ENCODE measurements around the gene SPNS1.
"Not testable (repeated sequence)": the region's sequence is repeated elsewhere in the genome, so short reads cannot be mapped to it uniquely, and the experiment has no call there.

Gene SPNS1, protein sequence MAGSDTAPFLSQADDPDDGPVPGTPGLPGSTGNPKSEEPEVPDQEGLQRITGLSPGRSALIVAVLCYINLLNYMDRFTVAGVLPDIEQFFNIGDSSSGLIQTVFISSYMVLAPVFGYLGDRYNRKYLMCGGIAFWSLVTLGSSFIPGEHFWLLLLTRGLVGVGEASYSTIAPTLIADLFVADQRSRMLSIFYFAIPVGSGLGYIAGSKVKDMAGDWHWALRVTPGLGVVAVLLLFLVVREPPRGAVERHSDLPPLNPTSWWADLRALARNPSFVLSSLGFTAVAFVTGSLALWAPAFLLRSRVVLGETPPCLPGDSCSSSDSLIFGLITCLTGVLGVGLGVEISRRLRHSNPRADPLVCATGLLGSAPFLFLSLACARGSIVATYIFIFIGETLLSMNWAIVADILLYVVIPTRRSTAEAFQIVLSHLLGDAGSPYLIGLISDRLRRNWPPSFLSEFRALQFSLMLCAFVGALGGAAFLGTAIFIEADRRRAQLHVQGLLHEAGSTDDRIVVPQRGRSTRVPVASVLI

DNA sequence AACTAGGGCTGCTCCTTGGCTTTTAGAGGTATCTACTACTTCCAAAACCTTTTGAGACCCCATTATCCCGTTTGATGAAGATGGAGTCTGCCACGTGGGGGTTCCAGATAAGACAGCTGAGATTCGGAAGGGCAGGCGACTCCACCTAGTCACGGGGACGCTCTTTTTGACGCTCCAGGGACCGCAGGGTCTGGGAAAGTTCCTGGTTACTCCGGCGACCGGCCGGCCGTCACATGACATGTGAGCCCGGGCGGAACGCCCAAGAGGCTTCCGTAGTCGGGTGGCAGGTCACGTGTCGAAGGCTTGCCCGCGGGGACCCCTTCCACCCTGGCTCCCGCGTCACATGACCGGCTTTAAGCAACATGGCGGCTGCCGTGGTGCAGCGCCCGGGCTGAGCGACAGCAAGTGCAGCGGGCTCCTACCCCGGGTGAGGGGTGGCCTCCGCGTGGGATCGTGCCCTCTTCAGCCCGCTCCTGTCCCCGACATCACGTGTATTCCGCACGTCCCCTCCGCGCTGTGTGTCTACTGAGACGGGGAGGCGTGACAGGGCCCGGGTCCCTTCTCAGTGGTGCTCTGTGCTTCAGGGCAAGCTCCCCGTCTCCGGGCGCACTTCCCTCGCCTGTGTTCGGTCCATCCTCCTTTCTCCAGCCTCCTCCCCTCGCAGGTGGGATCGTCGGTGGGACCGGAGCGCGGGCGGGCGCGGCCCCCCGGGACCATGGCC lies at the start of gene SPNS1:
SPNS1 (plus strand) TSS at position 342 of the 721 bp plus-strand sequence; CDS start at position 716, 374 bp downstream.
- DNase-seq (ENCODE audit: low read depth, low spot score) = peak; percentile 98

DNA sequence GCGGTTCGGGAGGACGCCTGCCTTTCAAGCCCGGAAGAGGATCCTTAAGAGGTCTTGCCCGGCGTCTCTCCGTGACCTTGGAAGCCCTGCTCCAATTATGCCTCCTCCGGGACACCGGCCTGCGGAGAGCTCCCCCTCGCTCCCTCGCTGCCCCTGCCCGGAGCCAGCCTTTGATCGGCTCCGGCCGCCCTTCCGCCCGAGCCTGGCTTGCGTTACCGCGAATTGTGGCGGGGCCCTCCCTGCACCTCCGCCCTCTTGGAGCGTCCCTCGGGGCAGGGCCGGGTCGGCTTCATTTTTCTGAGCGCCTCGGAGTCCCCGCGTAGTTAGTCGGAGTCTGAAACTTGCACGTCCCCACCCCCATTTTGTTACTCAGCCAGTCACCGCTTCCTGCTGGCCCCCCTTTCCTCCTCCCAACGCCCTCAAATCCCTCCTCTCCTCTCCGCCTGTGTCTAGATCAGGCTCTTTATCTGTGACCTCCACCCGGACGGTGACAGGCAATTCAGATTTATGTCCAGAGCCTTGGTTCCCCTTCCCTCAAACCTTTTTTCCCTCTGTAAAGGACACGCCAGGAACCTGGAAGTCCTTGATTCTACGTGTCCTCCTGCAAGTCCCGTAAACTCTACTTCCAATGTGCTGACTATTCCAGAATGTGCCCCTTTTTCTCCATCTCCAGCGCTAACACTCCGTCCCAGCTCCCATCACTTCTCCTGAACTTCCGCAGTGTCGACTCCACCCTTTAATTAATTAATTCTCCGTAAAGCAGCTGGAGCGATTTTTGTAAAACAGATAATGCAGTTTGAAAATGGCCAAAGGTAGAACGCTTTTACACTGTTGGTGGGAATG lies 49.0 kb upstream of the SPNS1 start:
- no peak for DNase-seq (ENCODE audit: low read depth, low spot score)

DNA sequence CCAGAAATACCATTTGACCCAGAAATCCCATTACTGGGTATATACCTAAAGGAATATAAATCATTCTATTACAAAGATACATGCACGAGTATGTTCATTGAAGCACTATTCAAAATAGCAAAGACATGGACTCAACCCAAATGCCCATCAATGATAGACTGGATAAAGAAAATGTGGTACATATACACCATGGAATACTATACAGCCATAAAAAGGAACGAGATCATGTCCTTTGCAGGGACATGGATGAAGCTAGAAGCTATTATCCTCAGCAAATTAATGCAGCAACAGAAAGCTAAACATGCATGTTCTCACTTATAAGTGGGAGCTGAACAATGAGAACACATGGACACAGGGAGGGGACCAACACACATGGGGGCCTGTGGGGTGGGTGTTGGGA lies 48.3 kb upstream of the SPNS1 start:
- DNase-seq (ENCODE audit: low read depth, low spot score) = not testable (repeated sequence)

DNA sequence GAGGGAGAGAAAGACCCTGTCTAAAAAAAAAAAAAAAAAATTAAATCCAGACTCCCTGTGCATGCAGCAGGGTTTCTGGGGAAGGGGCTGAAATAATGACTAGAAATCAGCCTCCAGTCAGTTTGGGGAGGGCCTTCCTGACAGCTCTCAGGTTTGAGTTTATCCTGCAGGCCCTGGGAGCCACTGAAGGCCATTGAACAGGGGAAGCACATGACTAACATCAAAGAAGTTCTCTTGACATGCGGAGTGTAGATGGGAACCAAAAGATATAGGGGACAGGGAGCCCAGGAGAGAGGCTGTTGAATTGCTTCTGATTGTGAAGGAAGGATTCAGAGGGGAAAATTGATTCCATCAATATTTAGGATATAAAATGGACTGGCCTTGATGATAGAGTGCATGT lies 46.8 kb upstream of the SPNS1 start:
- DNase-seq (ENCODE audit: low read depth, low spot score) = peak; percentile 18

DNA sequence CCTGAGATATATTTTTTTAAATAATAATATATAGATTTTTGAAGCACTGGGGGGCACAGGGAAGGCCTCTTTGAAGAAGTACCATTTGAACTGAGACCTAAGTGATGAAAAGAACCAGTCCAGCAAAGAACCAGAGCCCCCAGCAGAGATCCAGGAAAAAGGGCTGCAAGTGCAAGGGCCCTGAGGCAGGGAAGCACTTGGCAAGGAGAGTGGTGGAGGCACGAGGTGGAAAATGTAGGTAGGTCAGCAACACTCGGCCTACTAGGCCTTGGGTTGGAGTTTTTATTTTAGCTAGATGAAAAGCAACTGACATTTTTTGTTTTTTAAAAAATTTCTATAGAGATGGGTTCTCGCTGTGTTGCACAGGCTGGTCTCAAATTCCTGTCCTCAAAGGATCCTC lies 44.4 kb upstream of the SPNS1 start:
- no peak for DNase-seq (ENCODE audit: low read depth, low spot score)

DNA sequence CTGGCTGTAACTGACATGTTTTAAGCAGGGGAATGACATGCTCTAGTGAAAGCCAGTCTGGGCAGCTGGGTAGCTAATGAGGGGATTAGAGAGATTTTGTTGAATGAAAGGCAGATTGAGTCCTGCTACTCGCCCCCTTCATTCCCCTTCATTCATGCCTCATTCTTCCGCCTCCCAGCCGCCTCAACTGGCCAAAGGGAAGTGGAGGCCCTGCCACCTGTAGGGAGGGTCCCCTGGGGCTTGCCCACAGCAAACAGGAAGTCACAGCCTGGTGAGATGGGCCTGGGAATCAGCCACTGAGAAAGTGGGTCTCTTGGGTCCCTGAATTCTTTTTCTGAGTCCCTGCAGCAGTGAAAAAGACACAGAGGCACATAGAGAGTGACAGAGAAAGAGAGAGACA lies 43.9 kb upstream of the SPNS1 start:
- DNase-seq (ENCODE audit: low read depth, low spot score) = no peak

DNA sequence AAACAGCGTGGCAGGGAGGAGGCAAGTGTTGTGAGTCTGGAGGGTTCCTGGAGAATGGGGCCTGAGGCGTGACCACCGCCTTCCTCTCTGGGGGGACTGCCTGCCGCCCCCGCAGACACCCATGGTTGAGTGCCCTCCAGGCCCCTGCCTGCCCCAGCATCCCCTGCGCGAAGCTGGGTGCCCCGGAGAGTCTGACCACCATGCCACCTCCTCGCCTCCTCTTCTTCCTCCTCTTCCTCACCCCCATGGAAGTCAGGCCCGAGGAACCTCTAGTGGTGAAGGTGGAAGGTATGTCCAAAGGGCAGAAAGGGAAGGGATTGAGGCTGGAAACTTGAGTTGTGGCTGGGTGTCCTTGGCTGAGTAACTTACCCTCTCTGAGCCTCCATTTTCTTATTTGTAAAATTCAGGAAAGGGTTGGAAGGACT lies 42.8 kb upstream of the SPNS1 start, which contains the start of gene CD19:
CD19 (plus strand) TSS at position 171 of the 425 bp plus-strand sequence; CDS start at position 201, 30 bp downstream.
- DNase-seq (ENCODE audit: low read depth, low spot score) = no peak

DNA sequence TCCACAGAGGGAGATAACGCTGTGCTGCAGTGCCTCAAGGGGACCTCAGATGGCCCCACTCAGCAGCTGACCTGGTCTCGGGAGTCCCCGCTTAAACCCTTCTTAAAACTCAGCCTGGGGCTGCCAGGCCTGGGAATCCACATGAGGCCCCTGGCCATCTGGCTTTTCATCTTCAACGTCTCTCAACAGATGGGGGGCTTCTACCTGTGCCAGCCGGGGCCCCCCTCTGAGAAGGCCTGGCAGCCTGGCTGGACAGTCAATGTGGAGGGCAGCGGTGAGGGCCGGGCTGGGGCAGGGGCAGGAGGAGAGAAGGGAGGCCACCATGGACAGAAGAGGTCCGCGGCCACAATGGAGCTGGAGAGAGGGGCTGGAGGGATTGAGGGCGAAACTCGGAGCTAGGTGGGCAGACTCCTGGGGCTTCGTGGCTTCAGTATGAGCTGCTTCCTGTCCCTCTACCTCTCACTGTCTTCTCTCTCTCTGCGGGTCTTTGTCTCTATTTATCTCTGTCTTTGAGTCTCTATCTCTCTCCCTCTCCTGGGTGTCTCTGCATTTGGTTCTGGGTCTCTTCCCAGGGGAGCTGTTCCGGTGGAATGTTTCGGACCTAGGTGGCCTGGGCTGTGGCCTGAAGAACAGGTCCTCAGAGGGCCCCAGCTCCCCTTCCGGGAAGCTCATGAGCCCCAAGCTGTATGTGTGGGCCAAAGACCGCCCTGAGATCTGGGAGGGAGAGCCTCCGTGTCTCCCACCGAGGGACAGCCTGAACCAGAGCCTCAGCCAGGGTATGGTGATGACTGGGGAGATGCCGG lies 42.0 kb upstream of the SPNS1 start:
- DNase-seq (ENCODE audit: low read depth, low spot score) = no peak

DNA sequence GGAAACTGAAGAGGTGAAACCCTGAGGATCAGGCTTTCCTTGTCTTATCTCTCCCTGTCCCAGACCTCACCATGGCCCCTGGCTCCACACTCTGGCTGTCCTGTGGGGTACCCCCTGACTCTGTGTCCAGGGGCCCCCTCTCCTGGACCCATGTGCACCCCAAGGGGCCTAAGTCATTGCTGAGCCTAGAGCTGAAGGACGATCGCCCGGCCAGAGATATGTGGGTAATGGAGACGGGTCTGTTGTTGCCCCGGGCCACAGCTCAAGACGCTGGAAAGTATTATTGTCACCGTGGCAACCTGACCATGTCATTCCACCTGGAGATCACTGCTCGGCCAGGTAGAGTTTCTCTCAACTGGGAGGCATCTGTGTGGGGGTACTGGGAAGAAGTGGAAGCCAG lies 41.4 kb upstream of the SPNS1 start:
- peak; percentile 47 for DNase-seq (ENCODE audit: low read depth, low spot score)

DNA sequence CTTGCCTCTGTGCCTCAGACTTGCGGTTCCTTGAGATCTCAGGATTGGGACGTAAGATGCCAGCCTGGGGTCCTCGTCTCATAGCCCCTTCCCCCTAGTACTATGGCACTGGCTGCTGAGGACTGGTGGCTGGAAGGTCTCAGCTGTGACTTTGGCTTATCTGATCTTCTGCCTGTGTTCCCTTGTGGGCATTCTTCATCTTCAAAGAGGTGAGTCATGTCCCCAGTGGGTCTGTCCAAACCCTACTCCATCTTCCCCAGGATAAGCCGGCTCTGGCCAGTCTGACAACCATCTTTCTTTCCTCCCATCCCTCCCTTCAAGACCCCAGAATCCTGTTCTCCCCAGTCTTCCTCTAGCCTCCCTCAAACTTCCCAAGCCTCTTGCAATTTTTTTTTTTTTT lies 39.2 kb upstream of the SPNS1 start:
- DNase-seq (ENCODE audit: low read depth, low spot score) = peak; percentile 9

DNA sequence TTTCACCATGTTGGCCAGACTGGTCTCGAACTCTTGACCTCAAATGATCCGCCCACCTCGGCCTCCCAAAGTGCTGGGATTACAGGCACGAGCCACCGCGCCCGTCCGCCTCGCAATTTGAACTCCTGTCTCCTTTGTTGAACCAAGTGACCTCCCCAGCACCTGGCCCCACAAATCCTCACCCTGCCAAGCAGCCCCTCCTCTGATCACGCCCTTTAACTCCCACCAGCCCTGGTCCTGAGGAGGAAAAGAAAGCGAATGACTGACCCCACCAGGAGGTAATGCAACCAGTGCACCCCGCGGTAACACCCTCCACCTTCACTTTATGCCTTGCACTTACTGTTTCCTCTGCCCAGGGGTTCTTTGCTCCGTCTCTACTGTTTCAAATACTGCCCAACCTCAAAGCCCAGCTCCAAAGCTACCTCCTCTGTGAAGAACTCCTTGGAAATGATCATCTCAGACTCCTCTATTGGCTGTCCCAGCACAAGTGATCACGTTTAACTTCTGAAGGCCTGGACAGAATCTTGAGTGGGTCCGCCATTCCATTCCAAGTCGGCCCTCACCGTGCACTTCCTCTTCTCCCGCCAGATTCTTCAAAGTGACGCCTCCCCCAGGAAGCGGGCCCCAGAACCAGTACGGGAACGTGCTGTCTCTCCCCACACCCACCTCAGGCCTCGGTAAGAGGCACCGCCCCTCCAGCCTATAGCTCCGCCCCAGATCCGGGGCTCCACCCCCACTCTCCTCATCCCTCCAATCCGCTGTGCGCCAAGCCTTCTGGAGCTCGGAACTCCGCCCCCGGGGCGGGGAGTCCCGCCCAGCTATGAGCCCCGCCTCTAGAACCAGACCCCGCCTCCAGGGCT lies 38.4 kb upstream of the SPNS1 start:
- DNase-seq (ENCODE audit: low read depth, low spot score) = peak; percentile 98

DNA sequence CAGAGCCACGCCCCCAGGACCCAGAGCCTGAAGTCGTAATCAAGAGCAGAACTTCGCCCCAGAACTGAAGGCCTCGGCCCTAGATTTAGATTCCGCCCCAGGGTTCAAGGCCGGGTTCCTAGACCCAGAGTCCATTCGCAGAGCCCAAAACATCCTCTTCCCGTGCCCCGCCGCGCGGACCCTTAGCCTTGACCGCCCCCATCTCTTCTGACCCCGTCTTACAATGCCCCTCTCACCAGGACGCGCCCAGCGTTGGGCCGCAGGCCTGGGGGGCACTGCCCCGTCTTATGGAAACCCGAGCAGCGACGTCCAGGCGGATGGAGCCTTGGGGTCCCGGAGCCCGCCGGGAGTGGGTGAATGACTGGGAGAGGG lies 37.8 kb upstream of the SPNS1 start:
- DNase-seq (ENCODE audit: low read depth, low spot score) = no peak

DNA sequence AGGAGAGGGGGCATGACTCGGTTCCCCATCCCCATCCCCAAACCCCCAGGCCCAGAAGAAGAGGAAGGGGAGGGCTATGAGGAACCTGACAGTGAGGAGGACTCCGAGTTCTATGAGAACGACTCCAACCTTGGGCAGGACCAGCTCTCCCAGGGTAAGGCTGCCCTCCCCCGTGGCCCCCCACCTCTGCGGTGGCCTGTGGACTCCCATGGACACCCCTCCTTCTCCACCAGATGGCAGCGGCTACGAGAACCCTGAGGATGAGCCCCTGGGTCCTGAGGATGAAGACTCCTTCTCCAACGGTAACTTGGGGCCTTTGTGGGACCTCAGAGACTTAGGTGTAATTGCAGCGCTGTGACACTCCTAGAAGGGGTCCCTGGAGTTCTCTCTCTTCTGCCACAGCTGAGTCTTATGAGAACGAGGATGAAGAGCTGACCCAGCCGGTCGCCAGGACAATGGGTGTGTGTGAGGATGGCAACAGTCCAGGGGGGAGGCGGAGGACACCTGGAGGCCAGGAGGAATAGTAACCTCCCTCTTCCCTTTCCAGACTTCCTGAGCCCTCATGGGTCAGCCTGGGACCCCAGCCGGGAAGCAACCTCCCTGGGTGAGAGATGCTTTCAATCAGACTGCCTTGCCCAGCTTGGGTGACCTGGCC lies 37.2 kb upstream of the SPNS1 start:
- DNase-seq (ENCODE audit: low read depth, low spot score) = no peak

DNA sequence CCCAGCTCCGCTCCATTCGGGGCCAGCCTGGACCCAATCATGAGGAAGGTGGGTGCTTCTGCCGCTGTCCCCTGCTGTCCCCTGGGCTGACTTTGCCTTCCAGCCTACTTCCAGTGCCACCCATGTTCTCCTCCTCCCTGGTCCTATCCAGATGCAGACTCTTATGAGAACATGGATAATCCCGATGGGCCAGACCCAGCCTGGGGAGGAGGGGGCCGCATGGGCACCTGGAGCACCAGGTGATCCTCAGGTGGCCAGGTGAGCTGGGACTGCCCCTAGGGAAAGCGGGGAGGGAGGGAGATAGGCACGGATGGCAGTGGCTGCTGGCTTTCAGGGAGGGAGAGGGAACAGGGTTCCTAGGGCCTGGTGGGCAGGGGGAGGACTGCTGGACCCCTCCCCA lies 35.9 kb upstream of the SPNS1 start:
- DNase-seq (ENCODE audit: low read depth, low spot score) = no peak

DNA sequence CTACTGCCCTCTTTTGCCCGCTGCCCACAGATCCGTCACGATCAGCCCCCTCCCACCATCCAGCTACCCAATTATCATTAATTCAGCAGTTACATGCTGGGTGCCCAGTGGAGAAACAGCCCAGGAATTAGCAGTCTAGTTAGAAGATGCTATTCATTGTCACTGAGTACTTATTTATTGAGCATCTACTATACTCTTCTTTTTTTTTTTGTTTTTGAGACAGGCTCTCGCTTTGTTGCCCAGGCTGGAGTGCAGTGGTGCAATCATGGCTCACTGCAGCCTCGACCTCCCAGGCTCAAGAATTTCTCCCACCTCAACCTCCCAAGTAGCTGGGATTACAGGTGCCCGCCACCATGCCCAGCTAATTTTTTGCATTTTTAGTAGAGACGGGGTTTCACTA lies 34.8 kb upstream of the SPNS1 start:
- DNase-seq (ENCODE audit: low read depth, low spot score) = not testable (repeated sequence)

DNA sequence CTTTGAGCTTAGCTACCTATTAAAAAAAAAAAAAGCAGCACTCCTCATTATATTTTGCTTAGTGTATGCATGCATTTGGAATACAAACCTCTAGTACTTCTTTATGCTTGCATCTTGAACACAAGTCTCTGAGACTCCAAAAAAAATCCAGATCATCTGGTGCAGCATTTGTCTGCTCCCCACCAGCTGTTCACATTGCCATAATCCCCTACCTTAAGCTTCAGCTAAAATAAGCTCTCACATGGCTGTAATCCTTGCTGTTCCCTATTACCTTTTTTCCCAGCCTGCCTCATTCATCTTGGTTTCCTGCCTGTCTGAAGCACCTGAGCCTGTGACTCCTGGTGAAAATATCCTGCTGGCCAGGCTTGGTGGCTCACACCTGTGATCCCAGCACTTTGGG lies 31.3 kb upstream of the SPNS1 start:
- no peak for DNase-seq (ENCODE audit: low read depth, low spot score)

DNA sequence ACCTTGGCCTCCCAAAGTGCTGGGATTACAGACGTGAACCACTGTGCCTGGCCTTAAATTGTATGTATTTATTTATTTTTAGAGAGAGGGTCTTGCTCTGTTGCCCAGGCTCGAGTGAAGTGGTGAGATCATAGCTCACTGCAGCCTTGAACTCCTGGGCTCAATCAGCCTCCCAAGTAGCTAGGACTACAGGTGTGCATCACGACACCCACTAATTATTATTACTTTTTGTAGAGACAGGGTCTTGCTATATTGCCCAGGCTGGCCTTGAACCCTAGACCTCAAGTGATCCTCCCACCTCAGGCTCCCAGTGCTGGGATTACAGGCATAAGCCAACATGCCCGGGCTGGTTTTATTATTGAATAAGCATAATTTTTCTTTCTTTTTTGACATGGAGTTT lies 27.9 kb upstream of the SPNS1 start:
- no peak for DNase-seq (ENCODE audit: low read depth, low spot score)

DNA sequence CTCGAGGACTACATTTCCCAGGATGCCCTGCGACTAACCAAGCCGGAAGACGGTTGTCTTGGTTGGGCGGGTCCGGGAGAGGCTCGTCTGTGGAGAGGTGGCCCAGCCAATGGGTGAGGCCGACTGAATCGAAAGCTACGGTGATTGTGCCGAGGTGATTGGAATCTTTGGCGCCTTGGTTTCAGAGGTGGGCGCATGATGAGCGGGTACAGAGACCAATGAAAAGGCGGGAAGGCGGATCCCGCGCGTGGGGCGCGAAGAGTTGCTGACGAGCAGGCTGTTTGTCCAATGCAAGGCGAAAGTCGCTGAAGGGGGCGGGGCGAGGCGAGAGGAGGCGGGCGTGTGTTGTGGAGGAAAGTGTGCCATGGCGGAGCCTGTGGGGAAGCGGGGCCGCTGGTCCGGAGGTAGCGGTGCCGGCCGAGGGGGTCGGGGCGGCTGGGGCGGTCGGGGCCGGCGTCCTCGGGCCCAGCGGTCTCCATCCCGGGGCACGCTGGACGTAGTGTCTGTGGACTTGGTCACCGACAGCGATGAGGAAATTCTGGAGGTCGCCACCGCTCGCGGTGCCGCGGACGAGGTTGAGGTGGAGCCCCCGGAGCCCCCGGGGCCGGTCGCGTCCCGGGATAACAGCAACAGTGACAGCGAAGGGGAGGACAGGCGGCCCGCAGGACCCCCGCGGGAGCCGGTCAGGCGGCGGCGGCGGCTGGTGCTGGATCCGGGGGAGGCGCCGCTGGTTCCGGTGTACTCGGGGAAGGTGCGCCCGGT lies 23.7 kb upstream of the SPNS1 start, which contains the start of gene NFATC2IP:
NFATC2IP (plus strand) TSS at position 290 of the 762 bp plus-strand sequence; CDS start at position 365, 75 bp downstream.
- DNase-seq (ENCODE audit: low read depth, low spot score) = peak; percentile 100

All from ELF-1 (cell line).